Astrocyte (in vitro differentiated cells and primary cell): ENCODE results near the gene EXOC4.

ENCODE experiments used
- EZH2 ChIP-seq: IDR thresholded peaks from 2 replicates; pipeline ENCODE4 v1.6.1; 2012; ENCODE audit warnings: mild to moderate bottlenecking, low read length, inconsistent platforms; ENCODE audit not compliant: insufficient read depth
- TF ChIP-seq, protein P1 (sequence below): IDR thresholded peaks from 2 replicates; pipeline ENCODE4 v1.5.1; 2011; ENCODE audit warnings: low read depth, mild to moderate bottlenecking, inconsistent platforms, low read length, moderate library complexity; ENCODE audit not compliant: insufficient read depth

DNA sequence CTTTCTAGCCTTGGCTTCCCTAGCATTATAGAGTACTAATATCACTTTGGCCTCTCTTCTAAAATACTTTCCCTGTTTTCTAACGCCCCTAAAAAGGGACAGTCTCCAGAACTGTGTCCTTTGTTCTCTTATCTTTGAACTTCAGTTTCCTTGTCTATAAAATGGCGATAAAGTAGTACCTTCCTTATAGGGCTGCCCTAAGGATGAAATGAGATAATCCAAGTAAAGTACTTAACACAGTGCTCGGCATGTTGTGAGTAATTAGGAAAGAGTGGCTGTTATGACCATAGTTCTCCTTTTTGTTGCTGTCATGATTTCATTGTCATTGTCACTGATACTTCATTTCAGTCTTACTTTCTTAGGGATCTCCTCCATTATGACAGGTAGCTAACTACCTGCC, 114.7 kb downstream of the EXOC4 start:
- TF ChIP-seq, protein P1, sequence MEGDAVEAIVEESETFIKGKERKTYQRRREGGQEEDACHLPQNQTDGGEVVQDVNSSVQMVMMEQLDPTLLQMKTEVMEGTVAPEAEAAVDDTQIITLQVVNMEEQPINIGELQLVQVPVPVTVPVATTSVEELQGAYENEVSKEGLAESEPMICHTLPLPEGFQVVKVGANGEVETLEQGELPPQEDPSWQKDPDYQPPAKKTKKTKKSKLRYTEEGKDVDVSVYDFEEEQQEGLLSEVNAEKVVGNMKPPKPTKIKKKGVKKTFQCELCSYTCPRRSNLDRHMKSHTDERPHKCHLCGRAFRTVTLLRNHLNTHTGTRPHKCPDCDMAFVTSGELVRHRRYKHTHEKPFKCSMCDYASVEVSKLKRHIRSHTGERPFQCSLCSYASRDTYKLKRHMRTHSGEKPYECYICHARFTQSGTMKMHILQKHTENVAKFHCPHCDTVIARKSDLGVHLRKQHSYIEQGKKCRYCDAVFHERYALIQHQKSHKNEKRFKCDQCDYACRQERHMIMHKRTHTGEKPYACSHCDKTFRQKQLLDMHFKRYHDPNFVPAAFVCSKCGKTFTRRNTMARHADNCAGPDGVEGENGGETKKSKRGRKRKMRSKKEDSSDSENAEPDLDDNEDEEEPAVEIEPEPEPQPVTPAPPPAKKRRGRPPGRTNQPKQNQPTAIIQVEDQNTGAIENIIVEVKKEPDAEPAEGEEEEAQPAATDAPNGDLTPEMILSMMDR: no peak
- no peak for TF ChIP-seq EZH2
